WTC11 (cell line): Measurements from ENCODE around the gene NDUFS1. TPM values are rescaled to one million over a fixed set of nuclear protein-coding genes. Genes with fewer than 3 reads are reported as not detected.

ENCODE experiments used
- ATAC-seq: fragments of 200-7000 bp; cut with Tn5 transposase; 2 replicates; pipeline ENCODE4 v1.10.0; 2021; ENCODE audit warnings: mild to moderate bottlenecking, moderate library complexity
- CTCF ChIA-PET: fragments of 300-600 bp; sonication (Branson Sonifier 250); formaldehyde crosslinking; loops from one replicate; lab custom pipeline; 2021; ENCODE audit warnings: antibody characterized with exemption; lab: Charles Lee
- POLR2A ChIA-PET: fragments of 350-600 bp; sonication (Branson Sonifier 250); formaldehyde crosslinking; loops from one replicate; lab custom pipeline; 2021; ENCODE audit warnings: antibody characterized with exemption; lab: Charles Lee
- DNase-seq: peaks from one replicate; pipeline ENCODE4 v3.0.0; 2021; ENCODE audit warnings: low spot score
- H3K27ac Mint-ChIP-seq: 2 replicates; pipeline ENCODE4 v1.8.0; 2021; ENCODE audit warnings: mixed read lengths
- H3K27me3 Mint-ChIP-seq: 2 replicates; pipeline ENCODE4 v1.8.0; 2021; ENCODE audit warnings: low read depth, mild to moderate bottlenecking, moderate library complexity, mixed read lengths
- H3K36me3 Mint-ChIP-seq: 2 replicates; pipeline ENCODE4 v1.8.0; 2021; ENCODE audit warnings: mixed read lengths
- H3K4me1 Mint-ChIP-seq: 2 replicates; pipeline ENCODE4 v1.8.0; 2022; ENCODE audit warnings: mixed read lengths
- H3K4me3 Mint-ChIP-seq: 2 replicates; pipeline ENCODE4 v1.8.0; 2021; ENCODE audit warnings: mild to moderate bottlenecking, moderate library complexity, mixed read lengths
- H3K9me3 Mint-ChIP-seq: 2 replicates; pipeline ENCODE4 v1.8.0; 2021; ENCODE audit warnings: mixed read lengths
- AR ChIP-seq: fragments of 250-450 bp; sonication (Bioruptor Pico); IDR thresholded peaks from 2 replicates; pipeline ENCODE4 v1.9.0; 2021; ENCODE audit warnings: mild to moderate bottlenecking
- CBFB ChIP-seq: sonication (generic); formaldehyde crosslinking; IDR thresholded peaks from 2 replicates; pipeline ENCODE4 v1.8.1; 2022; ENCODE audit warnings: mild to moderate bottlenecking, low read depth, missing genetic modification reagents
- EMX1 ChIP-seq: fragments of 250-450 bp; sonication (Bioruptor Pico); IDR thresholded peaks from 2 replicates; pipeline ENCODE4 v1.8.0; 2021; ENCODE audit warnings: mild to moderate bottlenecking
- FOXK1 ChIP-seq: sonication (generic); formaldehyde crosslinking; IDR thresholded peaks from 2 replicates; pipeline ENCODE4 v1.8.0; 2022; ENCODE audit warnings: mild to moderate bottlenecking, moderate library complexity, missing genetic modification reagents
- GABPB1 ChIP-seq: sonication (generic); formaldehyde crosslinking; IDR thresholded peaks from 2 replicates; pipeline ENCODE4 v1.8.1; 2023; ENCODE audit warnings: mild to moderate bottlenecking, missing genetic modification reagents
- JUN ChIP-seq: sonication (generic); formaldehyde crosslinking; IDR thresholded peaks from 2 replicates; pipeline ENCODE4 v1.8.0; 2023; ENCODE audit warnings: mild to moderate bottlenecking, missing genetic modification reagents
- PRRX2 ChIP-seq: fragments of 250-450 bp; sonication (Bioruptor Pico); IDR thresholded peaks from 2 replicates; pipeline ENCODE4 v1.8.0; 2021; ENCODE audit warnings: mild to moderate bottlenecking
- TEAD1 ChIP-seq: sonication (generic); formaldehyde crosslinking; IDR thresholded peaks from 2 replicates; pipeline ENCODE4 v1.8.0; 2022; ENCODE audit warnings: mild to moderate bottlenecking, missing genetic modification reagents
- TEAD4 ChIP-seq: sonication (generic); formaldehyde crosslinking; IDR thresholded peaks from 2 replicates; pipeline ENCODE4 v1.8.0; 2022; ENCODE audit warnings: mild to moderate bottlenecking, missing genetic modification reagents
- TP53 ChIP-seq: sonication (generic); formaldehyde crosslinking; IDR thresholded peaks from 2 replicates; pipeline ENCODE4 v1.8.1; 2023; ENCODE audit warnings: mild to moderate bottlenecking, missing genetic modification reagents
- ZNF219 ChIP-seq: sonication (generic); formaldehyde crosslinking; IDR thresholded peaks from 2 replicates; pipeline ENCODE4 v1.8.0; 2023; ENCODE audit warnings: missing genetic modification reagents, mild to moderate bottlenecking, borderline replicate concordance
- ZNF263 ChIP-seq: sonication (generic); formaldehyde crosslinking; IDR thresholded peaks from 2 replicates; pipeline ENCODE4 v1.8.1; 2022; ENCODE audit warnings: low read depth, mild to moderate bottlenecking, moderate library complexity, missing genetic modification reagents
- ZNF416 ChIP-seq: fragments of 250-450 bp; sonication (Bioruptor Pico); IDR thresholded peaks from 2 replicates; pipeline ENCODE4 v1.9.0; 2021; ENCODE audit warnings: mild to moderate bottlenecking, inconsistent platforms
- ZNF512 ChIP-seq: sonication (generic); formaldehyde crosslinking; IDR thresholded peaks from 2 replicates; pipeline ENCODE4 v1.8.1; 2022; ENCODE audit warnings: missing genetic modification reagents, borderline replicate concordance
- ZNF532 ChIP-seq: fragments of 250-450 bp; sonication (Bioruptor Pico); IDR thresholded peaks from 2 replicates; pipeline ENCODE4 v1.9.0; 2021; ENCODE audit warnings: mild to moderate bottlenecking, borderline replicate concordance
- ZNF671 ChIP-seq: fragments of 250-450 bp; sonication (Bioruptor Pico); IDR thresholded peaks from 2 replicates; pipeline ENCODE4 v1.8.0; 2021; ENCODE audit warnings: mild to moderate bottlenecking
- total RNA-seq: library from RNA; stranded (reverse); gene quantifications from 3 replicates; pipeline ENCODE4 v1.2.3, GENCODE V29; 2021
- TF ChIP-seq, protein P1 (sequence below): sonication (generic); formaldehyde crosslinking; IDR thresholded peaks from 2 replicates; pipeline ENCODE4 v1.8.0; 2022; ENCODE audit warnings: mild to moderate bottlenecking, missing genetic modification reagents
- TF ChIP-seq, protein P2 (sequence below): sonication (generic); formaldehyde crosslinking; IDR thresholded peaks from 2 replicates; pipeline ENCODE4 v1.8.0; 2023; ENCODE audit warnings: missing genetic modification reagents, mild to moderate bottlenecking, borderline replicate concordance
- TF ChIP-seq, protein P3 (sequence below): fragments of 200-600 bp; IDR thresholded peaks from 2 replicates; pipeline ENCODE4 v1.8.0; 2022; ENCODE audit warnings: antibody characterized with exemption
- TF ChIP-seq, protein P4 (sequence below): sonication (generic); formaldehyde crosslinking; conservative IDR thresholded peaks from 2 replicates; pipeline ENCODE4 v1.8.1; 2022; ENCODE audit warnings: mild to moderate bottlenecking, missing genetic modification reagents

Gene NDUFS1
- total RNA-seq, 1 experiment from 2014 or later, result 106 TPM

DNA sequence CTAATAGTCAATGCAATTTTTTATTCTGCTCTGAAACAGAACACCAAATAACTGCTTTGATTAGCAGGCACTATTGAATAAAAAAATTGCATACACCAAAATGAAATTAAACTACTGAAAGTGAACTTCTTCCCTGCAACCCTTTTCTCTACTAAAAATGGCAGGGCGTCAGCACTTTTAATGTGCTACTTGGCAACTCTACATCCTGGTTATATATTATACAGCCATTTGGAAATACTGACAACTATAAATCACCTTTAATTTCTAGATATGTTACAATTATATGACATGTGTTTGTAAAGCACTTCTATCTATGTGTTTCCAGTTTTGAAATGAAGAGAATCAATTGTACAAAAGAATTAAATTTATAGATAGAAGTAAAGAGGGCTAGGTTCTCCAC is 9.9 kb downstream of the NDUFS1 start (continued):
- no peak for TF ChIP-seq ZNF671 (CRISPR knock-in tag)
- TF ChIP-seq, protein P1, sequence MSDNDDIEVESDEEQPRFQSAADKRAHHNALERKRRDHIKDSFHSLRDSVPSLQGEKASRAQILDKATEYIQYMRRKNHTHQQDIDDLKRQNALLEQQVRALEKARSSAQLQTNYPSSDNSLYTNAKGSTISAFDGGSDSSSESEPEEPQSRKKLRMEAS (CRISPR knock-in tag), result no peak
- TF ChIP-seq ZNF532 (CRISPR knock-in tag), result no peak

DNA sequence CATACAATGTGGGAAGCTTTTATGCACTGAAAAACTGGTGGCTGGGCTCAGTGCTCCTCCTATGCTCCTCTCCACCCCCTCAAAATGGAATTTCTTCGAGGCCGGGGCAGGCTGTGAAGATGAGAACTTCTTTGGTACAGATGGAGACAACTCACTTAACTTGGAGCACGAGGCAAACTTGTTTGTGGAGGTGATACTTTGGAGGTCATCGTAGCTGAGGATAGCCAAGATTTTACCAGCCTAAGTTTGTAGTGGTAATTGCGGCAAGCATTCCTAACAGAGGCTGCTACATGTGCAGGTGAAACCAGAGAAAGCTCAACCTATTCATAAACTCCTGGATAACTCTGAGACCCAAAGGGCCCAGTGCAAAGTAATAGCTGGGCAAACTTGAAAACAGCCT is 13.6 kb downstream of the NDUFS1 start:
- CTCF ChIA-PET, result interaction anchor here (1.0 kb wide), 1 partner anchor 141 kb away, joined by 6 read pairs; no protein-coding TSS in a partner anchor
- DNase-seq (no peak), ATAC-seq (no peak)
- TF ChIP-seq ZNF512 (CRISPR knock-in tag) (no peak), ZNF263 (CRISPR knock-in tag) (no peak), GABPB1 (CRISPR knock-in tag) (no peak), JUN (CRISPR knock-in tag) (no peak), ZNF219 (CRISPR knock-in tag) (no peak), TP53 (CRISPR knock-in tag) (no peak), FOXK1 (CRISPR knock-in tag) (no peak), CBFB (CRISPR knock-in tag) (no peak), ZNF416 (no peak), TEAD1 (CRISPR knock-in tag) (no peak), EMX1 (CRISPR knock-in tag) (no peak), PRRX2 (CRISPR knock-in tag) (no peak), TEAD4 (no peak), AR (CRISPR knock-in tag) (no peak)
- TF ChIP-seq, protein P2, sequence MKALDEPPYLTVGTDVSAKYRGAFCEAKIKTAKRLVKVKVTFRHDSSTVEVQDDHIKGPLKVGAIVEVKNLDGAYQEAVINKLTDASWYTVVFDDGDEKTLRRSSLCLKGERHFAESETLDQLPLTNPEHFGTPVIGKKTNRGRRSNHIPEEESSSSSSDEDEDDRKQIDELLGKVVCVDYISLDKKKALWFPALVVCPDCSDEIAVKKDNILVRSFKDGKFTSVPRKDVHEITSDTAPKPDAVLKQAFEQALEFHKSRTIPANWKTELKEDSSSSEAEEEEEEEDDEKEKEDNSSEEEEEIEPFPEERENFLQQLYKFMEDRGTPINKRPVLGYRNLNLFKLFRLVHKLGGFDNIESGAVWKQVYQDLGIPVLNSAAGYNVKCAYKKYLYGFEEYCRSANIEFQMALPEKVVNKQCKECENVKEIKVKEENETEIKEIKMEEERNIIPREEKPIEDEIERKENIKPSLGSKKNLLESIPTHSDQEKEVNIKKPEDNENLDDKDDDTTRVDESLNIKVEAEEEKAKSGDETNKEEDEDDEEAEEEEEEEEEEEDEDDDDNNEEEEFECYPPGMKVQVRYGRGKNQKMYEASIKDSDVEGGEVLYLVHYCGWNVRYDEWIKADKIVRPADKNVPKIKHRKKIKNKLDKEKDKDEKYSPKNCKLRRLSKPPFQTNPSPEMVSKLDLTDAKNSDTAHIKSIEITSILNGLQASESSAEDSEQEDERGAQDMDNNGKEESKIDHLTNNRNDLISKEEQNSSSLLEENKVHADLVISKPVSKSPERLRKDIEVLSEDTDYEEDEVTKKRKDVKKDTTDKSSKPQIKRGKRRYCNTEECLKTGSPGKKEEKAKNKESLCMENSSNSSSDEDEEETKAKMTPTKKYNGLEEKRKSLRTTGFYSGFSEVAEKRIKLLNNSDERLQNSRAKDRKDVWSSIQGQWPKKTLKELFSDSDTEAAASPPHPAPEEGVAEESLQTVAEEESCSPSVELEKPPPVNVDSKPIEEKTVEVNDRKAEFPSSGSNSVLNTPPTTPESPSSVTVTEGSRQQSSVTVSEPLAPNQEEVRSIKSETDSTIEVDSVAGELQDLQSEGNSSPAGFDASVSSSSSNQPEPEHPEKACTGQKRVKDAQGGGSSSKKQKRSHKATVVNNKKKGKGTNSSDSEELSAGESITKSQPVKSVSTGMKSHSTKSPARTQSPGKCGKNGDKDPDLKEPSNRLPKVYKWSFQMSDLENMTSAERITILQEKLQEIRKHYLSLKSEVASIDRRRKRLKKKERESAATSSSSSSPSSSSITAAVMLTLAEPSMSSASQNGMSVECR (CRISPR knock-in tag), result no peak
- TF ChIP-seq, protein P3, sequence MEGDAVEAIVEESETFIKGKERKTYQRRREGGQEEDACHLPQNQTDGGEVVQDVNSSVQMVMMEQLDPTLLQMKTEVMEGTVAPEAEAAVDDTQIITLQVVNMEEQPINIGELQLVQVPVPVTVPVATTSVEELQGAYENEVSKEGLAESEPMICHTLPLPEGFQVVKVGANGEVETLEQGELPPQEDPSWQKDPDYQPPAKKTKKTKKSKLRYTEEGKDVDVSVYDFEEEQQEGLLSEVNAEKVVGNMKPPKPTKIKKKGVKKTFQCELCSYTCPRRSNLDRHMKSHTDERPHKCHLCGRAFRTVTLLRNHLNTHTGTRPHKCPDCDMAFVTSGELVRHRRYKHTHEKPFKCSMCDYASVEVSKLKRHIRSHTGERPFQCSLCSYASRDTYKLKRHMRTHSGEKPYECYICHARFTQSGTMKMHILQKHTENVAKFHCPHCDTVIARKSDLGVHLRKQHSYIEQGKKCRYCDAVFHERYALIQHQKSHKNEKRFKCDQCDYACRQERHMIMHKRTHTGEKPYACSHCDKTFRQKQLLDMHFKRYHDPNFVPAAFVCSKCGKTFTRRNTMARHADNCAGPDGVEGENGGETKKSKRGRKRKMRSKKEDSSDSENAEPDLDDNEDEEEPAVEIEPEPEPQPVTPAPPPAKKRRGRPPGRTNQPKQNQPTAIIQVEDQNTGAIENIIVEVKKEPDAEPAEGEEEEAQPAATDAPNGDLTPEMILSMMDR, result no peak
- TF ChIP-seq, protein P4, sequence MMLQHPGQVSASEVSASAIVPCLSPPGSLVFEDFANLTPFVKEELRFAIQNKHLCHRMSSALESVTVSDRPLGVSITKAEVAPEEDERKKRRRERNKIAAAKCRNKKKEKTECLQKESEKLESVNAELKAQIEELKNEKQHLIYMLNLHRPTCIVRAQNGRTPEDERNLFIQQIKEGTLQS, result no peak
- Mint-ChIP-seq H3K27ac (no peak overlapping the region), H3K36me3 (peaks cover 70% of the 10 kb centered on the region), H3K4me1 (no peaks in the 10 kb centered on the region), H3K9me3 (no peaks in the 10 kb centered on the region), H3K27me3 (no peaks in the 10 kb centered on the region), H3K4me3 (no peak overlapping the region)
- POLR2A ChIA-PET, result no interaction called here
